Spinal cord (tissue), 10 donors: ENCODE data around the gene CEBPG. TPM values are rescaled to one million over a fixed set of nuclear protein-coding genes. Genes with fewer than 3 reads are reported as not detected.

Experiments used
- DNase-seq, 6 donors: peaks; one replicate each; pipeline versions ENCODE4 v3.0.0 to v3.0.0-alpha.2; 2013 to 2015; ENCODE audit warnings: low spot score in 6 of 6, low read depth in 4 of 6
- H3K27ac ChIP-seq: one replicate; pipeline ENCODE4 v1.5.1; 2013; ENCODE audit warnings: low read depth, low read length, control low read depth
- H3K27me3 ChIP-seq: one replicate; pipeline ENCODE4 v1.6.1; 2013; ENCODE audit warnings: low read length; ENCODE audit not compliant: control insufficient read depth, insufficient read depth
- H3K36me3 ChIP-seq: one replicate; pipeline ENCODE4 v1.6.1; 2013; ENCODE audit warnings: low read length; ENCODE audit not compliant: control insufficient read depth, insufficient read depth
- H3K4me1 ChIP-seq: one replicate; pipeline ENCODE4 v1.6.1; 2013; ENCODE audit warnings: low read length; ENCODE audit not compliant: control insufficient read depth, insufficient read depth
- H3K4me3 ChIP-seq: one replicate; pipeline ENCODE4 v1.5.1; 2013; ENCODE audit warnings: low read depth, low read length, control low read depth
- H3K9me3 ChIP-seq: one replicate; pipeline ENCODE4 v1.6.1; 2013; ENCODE audit warnings: low read length; ENCODE audit not compliant: control insufficient read depth, insufficient read depth
- WGBS: methylation state at CpG from one replicate; pipeline ENCODE4 v1.1.5; 2013; ENCODE audit warnings: missing lambda C conversion rate; ENCODE audit not compliant: insufficient coverage; 5-methylcytosine and 5-hydroxymethylcytosine counted together
- polyA plus RNA-seq, 2 donors: library from polyadenylated mRNA; unstranded; fragments of 120-200 nt; gene quantifications; one replicate each; pipeline ENCODE4 v1.2.1, GENCODE V29; 2013; ENCODE audit not compliant: insufficient read length in 2 of 2
- total RNA-seq, 2 donors: library from RNA; depleted of rRNA in 1 of 2; stranded (reverse); fragments of 120-200 nt in 1 of 2; fragments of >200 nt in 1 of 2; gene quantifications; one replicate each; pipeline versions ENCODE4 v1.2.3 to v1.2.4, GENCODE V29; 2013 to 2014
- donor health status: healthy.

The CEBPG gene
- total and polyA plus RNA-seq, 4 donors: 19.2 to 36.3 (median 28.4) TPM

GRCh38 chr19:33409906-33410685 is 36.6 kb downstream of the CEBPG start:
- no peaks in the 10 kb centered on the region for H3K27me3 ChIP-seq
- whole genome bisulfite sequencing: 92% methylated on average over 27 of the region's 27 CpGs
- peaks cover 42% of the 10 kb centered on the region for H3K4me1 ChIP-seq
- peaks cover 72% of the 10 kb centered on the region for H3K36me3 ChIP-seq
- H3K9me3 ChIP-seq: no peaks in the 10 kb centered on the region
- no peak overlapping the region for H3K27ac ChIP-seq
- no peak overlapping the region for H3K4me3 ChIP-seq
- DNase-seq: no peak

GRCh38 chr19:33410915-33411401 is 37.4 kb downstream of the CEBPG start:
- 77% methylated on average over 21 of the region's 21 CpGs for WGBS
- no peak overlapping the region for H3K27ac ChIP-seq
- DNase-seq: no peak

GRCh38 chr19:33411621-33412180 is 38.2 kb downstream of the CEBPG start:
- no peaks in the 10 kb centered on the region for H3K9me3 ChIP-seq
- 94% methylated on average over 17 of the region's 20 CpGs for WGBS
- H3K4me3 ChIP-seq: no peak overlapping the region
- peaks cover 57% of the 10 kb centered on the region for H3K36me3 ChIP-seq
- no peak overlapping the region for H3K27ac ChIP-seq
- DNase-seq: no peak
- no peaks in the 10 kb centered on the region for H3K27me3 ChIP-seq
- peaks cover 38% of the 10 kb centered on the region for H3K4me1 ChIP-seq

More at GRCh38 chr19:33410915-33411401, 37.4 kb downstream of the CEBPG start:
- Histone ChIP-seq H3K4me3 (no peak overlapping the region), H3K27me3 (no peaks in the 10 kb centered on the region), H3K9me3 (no peaks in the 10 kb centered on the region), H3K36me3 (peaks cover 64% of the 10 kb centered on the region), H3K4me1 (peaks cover 36% of the 10 kb centered on the region)

DNA sequence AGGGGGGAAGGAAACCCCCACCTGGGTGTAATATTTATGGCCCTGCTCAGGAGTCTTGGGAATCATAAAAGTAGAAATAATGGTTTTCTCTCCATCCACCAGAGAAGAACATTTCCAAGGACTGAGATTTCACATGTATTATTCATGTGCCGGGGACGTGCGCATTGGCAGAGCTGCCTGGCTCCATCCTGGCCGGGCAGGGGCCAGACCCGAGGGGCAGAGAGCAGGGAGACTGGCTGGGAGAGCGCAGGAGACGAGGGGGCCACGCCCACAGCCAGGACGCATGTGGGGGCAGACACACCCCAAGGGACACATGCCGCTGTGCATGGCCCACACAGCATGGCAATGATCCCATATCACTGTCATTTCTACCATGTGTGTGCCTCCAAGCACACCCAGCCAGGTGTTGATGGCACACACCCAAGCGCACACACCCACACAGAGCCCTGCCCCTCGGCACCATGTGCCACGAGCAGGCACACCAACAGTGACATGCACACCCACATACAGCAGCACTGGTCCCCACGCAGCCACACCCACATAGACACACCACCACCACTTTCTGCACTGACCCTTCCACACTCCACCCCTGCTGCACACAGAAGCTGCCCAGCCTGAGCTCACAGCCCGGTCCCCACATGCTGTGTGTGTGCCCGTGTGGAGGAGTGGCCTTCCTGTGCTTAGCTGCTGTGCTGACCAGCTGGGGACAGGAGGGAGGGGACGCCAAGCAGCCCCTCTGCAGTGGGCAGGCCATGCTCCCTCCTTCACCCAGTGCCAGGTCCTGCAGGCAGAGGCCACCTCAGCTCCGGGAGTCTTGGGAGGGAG is 39.3 kb downstream of the CEBPG start:
- Histone ChIP-seq H3K27me3 (no peaks in the 10 kb centered on the region), H3K4me3 (no peak overlapping the region), H3K27ac (no peak overlapping the region), H3K4me1 (peaks cover 42% of the 10 kb centered on the region), H3K36me3 (peaks cover 51% of the 10 kb centered on the region), H3K9me3 (no peaks in the 10 kb centered on the region)
- WGBS: 76% methylated on average over 17 of the region's 18 CpGs
- DNase-seq: peak in 1 of 6 donors; percentile 80

- H3K36me3 ChIP-seq: peaks cover 47% of the 10 kb centered on the region
- no peaks in the 10 kb centered on the region for H3K27me3 ChIP-seq
- WGBS: 94% methylated on average over 9 of the region's 13 CpGs
- peaks cover 40% of the 10 kb centered on the region for H3K4me1 ChIP-seq
- no peak for DNase-seq
- H3K4me3 ChIP-seq: no peak overlapping the region
- no peaks in the 10 kb centered on the region for H3K9me3 ChIP-seq
- no peak overlapping the region for H3K27ac ChIP-seq
Measured at GRCh38 chr19:33413426-33413725, 39.9 kb downstream of the CEBPG start.

GRCh38 chr19:33413868-33414666 is 40.6 kb downstream of the CEBPG start:
- DNase-seq: no peak
- 90% methylated on average over 18 of the region's 25 CpGs for WGBS
- H3K4me3 ChIP-seq: no peak overlapping the region
- peaks cover 51% of the 10 kb centered on the region for H3K36me3 ChIP-seq
- H3K9me3 ChIP-seq: no peaks in the 10 kb centered on the region
- H3K4me1 ChIP-seq: peaks cover 47% of the 10 kb centered on the region
- H3K27ac ChIP-seq: no peak overlapping the region
- H3K27me3 ChIP-seq: no peaks in the 10 kb centered on the region

DNA sequence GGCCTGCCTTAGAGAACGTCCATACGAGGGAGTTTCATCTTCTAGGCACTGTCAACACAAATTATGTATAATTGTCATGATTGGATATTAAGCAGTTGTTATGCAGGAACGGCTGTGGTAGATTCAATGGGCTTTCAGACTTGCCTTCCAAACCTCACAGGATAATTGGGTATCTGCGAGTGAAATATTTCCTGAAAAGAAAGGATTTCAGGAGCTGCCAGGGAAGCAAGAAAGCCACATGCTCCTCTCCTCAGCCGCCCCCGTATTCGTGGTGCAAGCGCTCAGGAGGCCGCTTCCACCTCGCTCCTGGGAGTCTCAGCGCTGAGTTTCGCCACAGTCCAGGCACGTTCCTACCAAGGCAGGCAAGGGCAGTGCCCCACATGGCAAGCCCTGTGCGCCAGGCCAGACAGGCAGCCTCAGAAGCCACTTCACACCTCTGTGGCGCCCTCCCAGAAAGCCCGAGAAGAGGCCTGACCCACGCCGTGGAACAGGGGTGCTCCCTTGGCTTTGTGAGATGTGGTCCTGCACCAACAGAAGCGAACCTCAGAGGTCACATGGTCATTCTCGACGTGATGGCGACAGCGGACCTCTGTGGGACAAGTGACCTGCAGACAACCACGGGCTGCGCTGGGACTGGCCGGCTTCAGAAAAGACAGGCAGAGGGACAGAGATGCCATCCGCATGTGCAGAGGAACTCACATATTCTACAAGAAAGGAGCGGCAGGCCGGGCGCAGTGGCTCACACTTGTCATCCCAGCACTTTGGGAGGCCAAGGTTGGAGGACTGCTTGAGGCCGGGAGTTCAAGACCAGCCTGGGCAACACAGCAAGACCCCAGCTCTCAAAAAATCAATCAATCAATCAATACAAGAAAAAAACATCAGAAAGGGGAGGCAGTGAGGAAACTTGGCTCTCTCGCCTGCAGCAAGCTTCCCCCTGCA is 41.4 kb downstream of the CEBPG start:
- WGBS: 88% methylated on average over 30 of the region's 32 CpGs
- peaks cover 47% of the 10 kb centered on the region for H3K36me3 ChIP-seq
- H3K9me3 ChIP-seq: no peaks in the 10 kb centered on the region
- DNase-seq: peak in 1 of 6 donors; percentile 48
- peaks cover 55% of the 10 kb centered on the region for H3K4me1 ChIP-seq
- H3K27me3 ChIP-seq: no peaks in the 10 kb centered on the region
- H3K27ac ChIP-seq: no peak overlapping the region
- H3K4me3 ChIP-seq: no peak overlapping the region

GRCh38 chr19:33416307-33417215 is 43.1 kb downstream of the CEBPG start:
- Histone ChIP-seq H3K9me3 (no peaks in the 10 kb centered on the region), H3K27ac (no peak overlapping the region), H3K4me1 (peaks cover 55% of the 10 kb centered on the region), H3K36me3 (peaks cover 31% of the 10 kb centered on the region), H3K27me3 (no peaks in the 10 kb centered on the region), H3K4me3 (no peak overlapping the region)
- peak in 2 of 6 donors; percentile 60 to 77 for DNase-seq
- 28% methylated on average over 22 of the region's 27 CpGs for WGBS
